KMS-11 (cell line): ENCODE measurements around the gene TSC22D1.

Experiments
- H2AFZ ChIP-seq: fragments of 200-600 bp; sonication (generic); 2 replicates; pipeline ENCODE4 v1.6.1; 2016; ENCODE audit warnings: antibody characterized with exemption, mixed run types, low read depth
- H3K27ac ChIP-seq: fragments of 200-600 bp; sonication (generic); 2 replicates; pipeline ENCODE4 v1.6.1; 2016; ENCODE audit warnings: mild to moderate bottlenecking, mixed run types
- H3K27me3 ChIP-seq: fragments of 200-600 bp; sonication (generic); 2 replicates; pipeline ENCODE4 v1.6.1; 2017; ENCODE audit warnings: mild to moderate bottlenecking, low read depth, mixed run types, moderate library complexity; ENCODE audit not compliant: insufficient read depth
- H3K36me3 ChIP-seq: fragments of 200-600 bp; sonication (generic); 2 replicates; pipeline ENCODE4 v1.6.1; 2017; ENCODE audit warnings: mild to moderate bottlenecking, mixed run types; ENCODE audit not compliant: insufficient read depth
- H3K4me1 ChIP-seq: fragments of 200-600 bp; sonication (generic); 2 replicates; pipeline ENCODE4 v1.6.1; 2016; ENCODE audit warnings: mild to moderate bottlenecking, low read depth, mixed run types; ENCODE audit not compliant: poor library complexity, severe bottlenecking
- H3K4me2 ChIP-seq: fragments of 200-600 bp; sonication (generic); 2 replicates; pipeline ENCODE4 v1.7.0; 2016; ENCODE audit warnings: mild to moderate bottlenecking, mixed run types
- H3K4me3 ChIP-seq: fragments of 200-600 bp; sonication (generic); IDR thresholded peaks from 2 replicates; pipeline ENCODE4 v1.6.1; 2017; ENCODE audit warnings: low read depth, low read length, mixed read lengths; ENCODE audit not compliant: insufficient read depth
- H3K79me2 ChIP-seq: fragments of 200-600 bp; sonication (generic); 2 replicates; pipeline ENCODE4 v1.6.1; 2016; ENCODE audit warnings: low read depth, mixed run types; ENCODE audit not compliant: insufficient read depth
- H3K9ac ChIP-seq: fragments of 200-600 bp; sonication (generic); 2 replicates; pipeline ENCODE4 v1.6.1; 2016; ENCODE audit warnings: mild to moderate bottlenecking, mixed run types
- H4K20me1 ChIP-seq: fragments of 200-600 bp; sonication (generic); 2 replicates; pipeline ENCODE4 v1.6.1; 2016; ENCODE audit warnings: mild to moderate bottlenecking, mixed run types; ENCODE audit not compliant: insufficient read depth
- TF ChIP-seq, protein P1 (sequence below): fragments of 200-600 bp; sonication (generic); conservative IDR thresholded peaks from 2 replicates; pipeline ENCODE4 v1.6.1; 2017; ENCODE audit warnings: low read depth, mild to moderate bottlenecking, antibody characterized with exemption, low read length, moderate library complexity, mixed read lengths

TSC22D1 gene

GRCh38 chr13:44474122-44474910 lies 101.8 kb downstream of the TSC22D1 start:
- Histone ChIP-seq H2AFZ (no peak overlapping the region), H3K79me2 (no peaks in the 10 kb centered on the region), H4K20me1 (no peaks in the 10 kb centered on the region), H3K27me3 (no peaks in the 10 kb centered on the region), H3K4me3 (no peak overlapping the region), H3K4me1 (no peaks in the 10 kb centered on the region), H3K36me3 (no peaks in the 10 kb centered on the region), H3K27ac (no peak overlapping the region), H3K9ac (no peak overlapping the region), H3K4me2 (no peak overlapping the region)
- TF ChIP-seq, protein P1, sequence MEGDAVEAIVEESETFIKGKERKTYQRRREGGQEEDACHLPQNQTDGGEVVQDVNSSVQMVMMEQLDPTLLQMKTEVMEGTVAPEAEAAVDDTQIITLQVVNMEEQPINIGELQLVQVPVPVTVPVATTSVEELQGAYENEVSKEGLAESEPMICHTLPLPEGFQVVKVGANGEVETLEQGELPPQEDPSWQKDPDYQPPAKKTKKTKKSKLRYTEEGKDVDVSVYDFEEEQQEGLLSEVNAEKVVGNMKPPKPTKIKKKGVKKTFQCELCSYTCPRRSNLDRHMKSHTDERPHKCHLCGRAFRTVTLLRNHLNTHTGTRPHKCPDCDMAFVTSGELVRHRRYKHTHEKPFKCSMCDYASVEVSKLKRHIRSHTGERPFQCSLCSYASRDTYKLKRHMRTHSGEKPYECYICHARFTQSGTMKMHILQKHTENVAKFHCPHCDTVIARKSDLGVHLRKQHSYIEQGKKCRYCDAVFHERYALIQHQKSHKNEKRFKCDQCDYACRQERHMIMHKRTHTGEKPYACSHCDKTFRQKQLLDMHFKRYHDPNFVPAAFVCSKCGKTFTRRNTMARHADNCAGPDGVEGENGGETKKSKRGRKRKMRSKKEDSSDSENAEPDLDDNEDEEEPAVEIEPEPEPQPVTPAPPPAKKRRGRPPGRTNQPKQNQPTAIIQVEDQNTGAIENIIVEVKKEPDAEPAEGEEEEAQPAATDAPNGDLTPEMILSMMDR, result no peak

DNA sequence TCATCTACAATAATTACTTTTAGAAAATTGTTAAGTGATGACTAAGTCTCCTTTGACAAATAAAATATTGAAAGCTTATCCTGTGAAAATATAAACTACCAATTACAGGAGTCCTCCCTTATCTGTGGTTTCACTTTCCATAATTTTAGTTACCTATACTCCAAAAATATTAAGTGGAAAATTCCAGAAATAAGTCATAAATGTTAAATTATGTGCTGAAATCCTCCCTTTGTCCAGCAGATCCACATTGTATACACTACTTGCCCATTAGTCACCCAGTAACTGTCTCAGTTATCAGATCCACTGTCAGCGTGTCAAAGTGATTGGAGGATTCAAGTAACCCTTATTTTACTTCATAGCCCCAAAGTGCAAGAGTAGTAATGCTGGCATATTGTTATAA lies 104.4 kb downstream of the TSC22D1 start:
- Histone ChIP-seq H3K4me2 (no peak overlapping the region), H3K79me2 (no peaks in the 10 kb centered on the region), H4K20me1 (no peaks in the 10 kb centered on the region), H3K4me3 (no peak overlapping the region), H2AFZ (no peak overlapping the region), H3K9ac (no peak overlapping the region), H3K36me3 (no peaks in the 10 kb centered on the region), H3K27ac (no peak overlapping the region), H3K4me1 (no peaks in the 10 kb centered on the region), H3K27me3 (no peaks in the 10 kb centered on the region)
- TF ChIP-seq, protein P1, result no peak

DNA sequence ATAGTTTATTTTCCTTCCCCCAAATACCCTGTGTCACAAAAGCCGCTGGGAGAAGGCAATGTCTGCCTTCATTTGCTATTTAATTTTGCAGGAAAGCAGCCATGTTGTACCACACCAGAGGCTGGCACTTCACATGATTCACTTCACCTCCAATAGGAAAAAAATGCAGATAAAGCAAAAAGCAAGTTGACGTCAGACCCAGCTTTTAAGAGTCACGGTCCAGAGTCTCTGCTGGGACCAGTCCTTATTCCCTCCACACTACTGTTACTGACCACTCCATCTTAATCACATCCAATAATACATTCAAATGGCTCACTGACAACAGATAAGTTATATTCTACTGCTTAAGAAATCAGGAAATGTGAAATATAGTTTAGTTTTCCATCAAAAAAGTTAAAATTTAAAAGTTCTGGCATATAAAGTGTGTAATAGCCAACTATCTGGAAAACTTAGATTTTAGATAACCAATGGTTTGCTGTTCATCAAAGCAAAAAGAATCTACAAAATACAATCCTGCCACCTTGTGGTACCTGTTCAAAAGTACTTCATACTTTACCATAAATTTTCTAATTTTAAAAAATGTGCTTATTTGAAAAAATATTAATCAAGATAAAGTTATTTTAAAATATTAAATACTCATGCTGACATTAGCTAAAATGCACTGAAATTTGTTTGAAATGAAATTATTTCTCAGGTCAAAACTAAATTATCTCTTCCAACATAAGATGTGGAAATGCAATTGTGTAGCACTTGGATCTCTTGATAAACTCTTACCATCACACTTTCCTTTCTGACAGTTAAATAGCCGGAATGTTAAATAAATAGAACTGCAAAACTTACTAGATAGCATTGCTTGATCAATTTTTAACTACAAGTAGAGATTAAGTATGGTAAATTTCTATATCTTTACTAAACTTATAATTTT lies 105.2 kb downstream of the TSC22D1 start:
- H4K20me1 ChIP-seq, result no peaks in the 10 kb centered on the region
- H3K4me1 ChIP-seq, result no peaks in the 10 kb centered on the region
- no peak overlapping the region for H3K4me2 ChIP-seq
- no peak overlapping the region for H3K9ac ChIP-seq
- no peaks in the 10 kb centered on the region for H3K36me3 ChIP-seq
- TF ChIP-seq, protein P1, result no peak; the same call in 1 of the 2 replicates
- no peak overlapping the region for H2AFZ ChIP-seq
- H3K4me3 ChIP-seq, result no peak overlapping the region
- H3K27me3 ChIP-seq, result no peaks in the 10 kb centered on the region
- no peaks in the 10 kb centered on the region for H3K79me2 ChIP-seq
- no peak overlapping the region for H3K27ac ChIP-seq

DNA sequence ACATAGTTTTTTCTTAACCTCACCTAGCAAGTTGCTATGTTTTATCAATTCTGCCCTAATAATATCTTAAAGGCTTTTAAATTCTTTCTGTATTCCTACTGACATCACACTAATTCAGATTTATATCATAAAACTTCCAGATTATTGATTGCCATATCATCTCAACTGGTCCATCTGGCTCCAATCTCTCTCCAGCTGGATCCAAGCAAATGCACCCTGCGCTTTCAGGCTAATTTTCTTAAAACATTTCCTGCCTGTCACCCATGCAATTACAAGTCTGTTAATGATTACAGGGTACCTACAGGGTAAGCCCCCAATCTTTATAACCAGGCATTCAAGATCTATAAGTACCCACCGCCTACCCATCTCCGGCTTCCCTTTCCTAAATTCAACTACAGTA lies 107.3 kb downstream of the TSC22D1 start:
- Histone ChIP-seq H3K4me3 (no peak overlapping the region), H3K27ac (no peak overlapping the region), H4K20me1 (no peaks in the 10 kb centered on the region), H3K4me2 (no peak overlapping the region), H2AFZ (no peak overlapping the region), H3K79me2 (no peaks in the 10 kb centered on the region), H3K4me1 (no peaks in the 10 kb centered on the region), H3K9ac (no peak overlapping the region), H3K27me3 (no peaks in the 10 kb centered on the region), H3K36me3 (no peaks in the 10 kb centered on the region)
- TF ChIP-seq, protein P1, result no peak
